ENCODE data around the gene HNRNPU. TPM values are rescaled to one million over a fixed set of nuclear protein-coding genes. Genes with fewer than 3 reads are reported as not detected.

The HNRNPU gene
- total and polyA plus RNA-seq, 2 of the 13 experiments (the other 11 are each of a cell fraction or from before 2014, with no cell fraction given), result 101 to 508 TPM

DNA sequence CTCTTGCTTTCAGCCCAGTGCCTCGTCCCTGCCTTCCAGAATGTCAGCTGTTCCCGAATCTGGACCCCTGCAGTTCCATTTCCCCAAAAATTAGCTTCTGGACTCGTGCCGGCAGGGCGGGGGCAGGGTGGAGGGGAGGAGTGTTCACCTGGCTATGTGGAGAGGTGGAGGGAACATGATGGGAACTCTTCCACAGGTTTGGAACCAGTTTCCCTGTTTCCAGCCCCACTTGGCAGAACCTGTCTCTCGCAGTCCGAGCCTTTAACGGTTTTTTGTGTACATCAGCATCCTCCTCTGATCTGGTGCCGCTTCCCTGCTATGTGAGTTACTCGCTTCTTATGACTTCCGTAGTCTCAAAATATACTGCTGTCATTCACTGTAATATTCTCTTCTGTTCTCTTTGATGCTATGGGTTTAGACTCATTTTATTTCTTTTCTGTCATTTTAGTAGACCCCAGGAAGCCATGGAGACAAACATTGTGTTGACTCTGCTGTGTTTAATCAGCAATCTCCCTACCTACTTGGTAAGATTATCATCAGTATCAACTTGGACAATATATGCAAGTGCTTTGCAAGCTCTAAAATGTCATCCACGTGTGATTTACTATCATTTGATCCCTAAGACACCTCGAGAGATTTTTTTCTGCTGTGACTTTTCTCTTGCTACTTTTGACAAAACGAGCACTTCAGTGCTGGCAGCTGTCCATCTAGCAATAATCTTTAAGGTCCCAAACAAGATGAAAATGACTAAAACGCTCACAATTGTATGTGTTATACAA is 33.3 kb upstream of the HNRNPU start:
- Histone ChIP-seq H3K4me2 (ENCODE audit: low read depth, low read length) (no peak overlapping the region), H3K4me1 (ENCODE audit: insufficient read depth, low read length) (peaks cover 25% of the 10 kb centered on the region), H3K27me3 (ENCODE audit: control insufficient read depth in 1 of 2, insufficient read depth in 2 of 2, low read length in 2 of 2) (no peaks in the 10 kb centered on the region), H4K20me1 (ENCODE audit: insufficient read depth, low read length) (no peaks in the 10 kb centered on the region), H3K27ac (ENCODE audit: extremely low read length, insufficient read depth, low read length) (no peak overlapping the region), H3K9ac (ENCODE audit: insufficient read depth, low read depth, low read length) (no peak overlapping the region), H3K79me2 (ENCODE audit: insufficient read depth, low read length) (no peaks in the 10 kb centered on the region), H3K36me3 (replicated peaks in 1 of 2; ENCODE audit: control insufficient read depth in 1 of 2, insufficient read depth in 2 of 2, low read length in 2 of 2) (no peaks in the 10 kb centered on the region), H2AFZ (ENCODE audit: low read length) (no peak overlapping the region), H3K9me3 (ENCODE audit: low read length) (no peaks in the 10 kb centered on the region), H3K4me3 (replicated peaks in 1 of 3; ENCODE audit: insufficient read depth in 1 of 3, low read depth in 2 of 3, low read length in 3 of 3) (no peak overlapping the region)
- no TSS peak for BruUV-seq (replicated peaks)
- ATAC-seq (no peak), FAIRE-seq (no peak), DNase-seq (ENCODE audit: low spot score) (no peak)
- POLR2A ChIA-PET, result no interaction called here
- in situ Hi-C loops (cut with HindIII; ENCODE audit: extremely low pct_ligation_motif_present, low pct_unique_long_range_greater_than_20kb) (no loop called here), intact Hi-C loops (cut with micrococcal nuclease; ENCODE audit: unreplicated experiment) (no loop called here)
- TF ChIP-seq DZIP1 (CRISPR knock-in tag; IDR thresholded peaks at IDR 0.05) (no peak), ZNF451 (CRISPR knock-in tag; IDR thresholded peaks at IDR 0.05) (no peak)
- TF ChIP-seq, protein P1, sequence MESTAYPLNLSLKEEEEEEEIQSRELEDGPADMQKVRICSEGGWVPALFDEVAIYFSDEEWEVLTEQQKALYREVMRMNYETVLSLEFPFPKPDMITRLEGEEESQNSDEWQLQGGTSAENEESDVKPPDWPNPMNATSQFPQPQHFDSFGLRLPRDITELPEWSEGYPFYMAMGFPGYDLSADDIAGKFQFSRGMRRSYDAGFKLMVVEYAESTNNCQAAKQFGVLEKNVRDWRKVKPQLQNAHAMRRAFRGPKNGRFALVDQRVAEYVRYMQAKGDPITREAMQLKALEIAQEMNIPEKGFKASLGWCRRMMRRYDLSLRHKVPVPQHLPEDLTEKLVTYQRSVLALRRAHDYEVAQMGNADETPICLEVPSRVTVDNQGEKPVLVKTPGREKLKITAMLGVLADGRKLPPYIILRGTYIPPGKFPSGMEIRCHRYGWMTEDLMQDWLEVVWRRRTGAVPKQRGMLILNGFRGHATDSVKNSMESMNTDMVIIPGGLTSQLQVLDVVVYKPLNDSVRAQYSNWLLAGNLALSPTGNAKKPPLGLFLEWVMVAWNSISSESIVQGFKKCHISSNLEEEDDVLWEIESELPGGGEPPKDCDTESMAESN (CRISPR knock-in tag; conservative IDR thresholded peaks at IDR 0.05), result no peak
- 41% methylated on average over 15 of the region's 15 CpGs for WGBS (ENCODE audit: low lambda C conversion rate)
- CTCF ChIA-PET (ENCODE audit: low intra/inter-chr PET ratio, low total read pairs), result no interaction called here

Measured in HepG2 (cell line).